ENCODE results near the gene VEGFC. TPM values are rescaled to one million over a fixed set of nuclear protein-coding genes. Genes with fewer than 3 reads are reported as not detected.

Gene VEGFC
- polyA plus RNA-seq, 1 donor (not counting 4 experiments of a cell fraction or from before 2014, with no cell fraction given), result 19.4 TPM

- Histone ChIP-seq H3K27ac (ENCODE audit: control insufficient read depth, insufficient read depth, low read length) (peak overlapping the region; percentile 45), H3K4me3 (ENCODE audit: control insufficient read depth in 2 of 3, extremely low read depth in 1 of 3, insufficient read depth in 2 of 3, low read depth in 1 of 3, low read length in 3 of 3) (no peak overlapping the region), H3K9me1 (ENCODE audit: control insufficient read depth, extremely low read depth, insufficient read depth, low read length) (no peaks in the 10 kb centered on the region), H3K4me2 (ENCODE audit: control insufficient read depth, extremely low read depth, insufficient read depth, low read depth, low read length) (no peak overlapping the region), H2AFZ (ENCODE audit: control insufficient read depth, low read length) (no peak overlapping the region), H3K4me1 (ENCODE audit: control insufficient read depth, extremely low read depth, insufficient read depth, low read length) (peaks cover 64% of the 10 kb centered on the region), H3K9ac (ENCODE audit: control insufficient read depth, extremely low read depth, insufficient read depth, low read length) (no peak overlapping the region), H3K79me2 (ENCODE audit: control insufficient read depth, insufficient read depth, low read length) (peaks cover 96% of the 10 kb centered on the region), H3K9me3 (ENCODE audit: control insufficient read depth, low read depth, low read length) (no peaks in the 10 kb centered on the region), H3K27me3 (ENCODE audit: control insufficient read depth, extremely low read depth, insufficient read depth, low read length) (no peaks in the 10 kb centered on the region), H4K20me1 (ENCODE audit: control insufficient read depth, extremely low read depth, insufficient read depth, low read length) (no peaks in the 10 kb centered on the region), H3K36me3 (ENCODE audit: control insufficient read depth in 2 of 2, extremely low read depth in 1 of 2, insufficient read depth in 2 of 2, low read length in 2 of 2) (no peaks in the 10 kb centered on the region)
- DNase-seq (ENCODE audit: low read depth, low spot score) (no peak), FAIRE-seq (no peak)
- dilution Hi-C loops (cut with MboI; ENCODE audit: extremely low pct_ligation_motif_present, low sequenced_read_pairs), result no loop called here
- TF ChIP-seq CTCF (optimal IDR thresholded peaks at IDR 0.05 in 1 of 3, IDR thresholded peaks at IDR 0.05 in 1 of 3, conservative IDR thresholded peaks at IDR 0.05 in 1 of 3; ENCODE audit: extremely low read depth in 1 of 3, insufficient read depth in 2 of 3, low read length in 3 of 3) (no peak), EZH2 (IDR thresholded peaks at IDR 0.05; ENCODE audit: low read length) (no peak)
Observed at GRCh38 chr4:176779421-176779820, 13.3 kb downstream of the VEGFC start.

DNA sequence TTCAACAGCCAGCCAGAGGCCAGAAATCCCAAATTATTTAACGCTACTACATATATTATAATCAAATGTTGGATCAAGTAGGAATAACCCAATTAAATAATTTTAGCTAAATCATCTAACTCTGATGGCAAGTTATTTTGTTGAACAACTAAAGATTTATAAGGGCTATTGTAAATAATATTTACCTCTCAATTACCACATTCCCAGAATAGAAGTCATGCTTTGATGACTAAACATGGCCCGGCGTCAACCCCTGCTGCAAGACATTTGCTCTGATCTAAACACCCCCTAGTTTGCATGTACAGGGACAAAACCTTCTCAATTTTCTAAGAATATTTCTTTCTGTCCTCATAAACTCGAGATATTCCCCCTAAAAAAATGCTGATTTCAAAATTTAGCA, 14.2 kb downstream of the VEGFC start:
- no peaks in the 10 kb centered on the region for H3K36me3 ChIP-seq (ENCODE audit: control insufficient read depth in 2 of 2, extremely low read depth in 1 of 2, insufficient read depth in 2 of 2, low read length in 2 of 2)
- H3K4me1 ChIP-seq (ENCODE audit: control insufficient read depth, extremely low read depth, insufficient read depth, low read length), result peaks cover 64% of the 10 kb centered on the region
- FAIRE-seq (no peak), DNase-seq (ENCODE audit: low read depth, low spot score) (no peak)
- dilution Hi-C loops (cut with MboI; ENCODE audit: extremely low pct_ligation_motif_present, low sequenced_read_pairs), result no loop called here
- H3K27ac ChIP-seq (ENCODE audit: control insufficient read depth, insufficient read depth, low read length), result peak overlapping the region; percentile 45
- no peaks in the 10 kb centered on the region for H4K20me1 ChIP-seq (ENCODE audit: control insufficient read depth, extremely low read depth, insufficient read depth, low read length)
- peaks cover 95% of the 10 kb centered on the region for H3K79me2 ChIP-seq (ENCODE audit: control insufficient read depth, insufficient read depth, low read length)
- no peaks in the 10 kb centered on the region for H3K9me1 ChIP-seq (ENCODE audit: control insufficient read depth, extremely low read depth, insufficient read depth, low read length)
- H3K9me3 ChIP-seq (ENCODE audit: control insufficient read depth, low read depth, low read length), result no peaks in the 10 kb centered on the region
- H3K4me3 ChIP-seq (ENCODE audit: control insufficient read depth in 2 of 3, extremely low read depth in 1 of 3, insufficient read depth in 2 of 3, low read depth in 1 of 3, low read length in 3 of 3), result peak overlapping the region in 1 of 3 experiments; percentile 18
- H2AFZ ChIP-seq (ENCODE audit: control insufficient read depth, low read length), result no peak overlapping the region
- H3K27me3 ChIP-seq (ENCODE audit: control insufficient read depth, extremely low read depth, insufficient read depth, low read length), result no peaks in the 10 kb centered on the region
- no peak for TF ChIP-seq EZH2 (IDR thresholded peaks at IDR 0.05; ENCODE audit: low read length)
- no peak for TF ChIP-seq CTCF (optimal IDR thresholded peaks at IDR 0.05 in 1 of 3, IDR thresholded peaks at IDR 0.05 in 1 of 3, conservative IDR thresholded peaks at IDR 0.05 in 1 of 3; ENCODE audit: extremely low read depth in 1 of 3, insufficient read depth in 2 of 3, low read length in 3 of 3)
- H3K4me2 ChIP-seq (ENCODE audit: control insufficient read depth, extremely low read depth, insufficient read depth, low read depth, low read length), result peak overlapping the region; percentile 29
- no peak overlapping the region for H3K9ac ChIP-seq (ENCODE audit: control insufficient read depth, extremely low read depth, insufficient read depth, low read length)

Data from keratinocyte (primary cell).